ENCODE data around the gene PAPSS1. TPM values are rescaled to one million over a fixed set of nuclear protein-coding genes. Genes with fewer than 3 reads are reported as not detected.

Gene PAPSS1
- total and polyA plus RNA-seq, 2 of the 8 experiments (the other 6 are each of a cell fraction or from before 2014, with no cell fraction given): 79.2 to 98.5 TPM

- TF ChIP-seq CBX5 (IDR thresholded peaks at IDR 0.05; ENCODE audit: low read depth, low read length) (no peak), BACH1 (IDR thresholded peaks at IDR 0.05; ENCODE audit: low read length) (no peak), ZNF274 (IDR thresholded peaks at IDR 0.05; ENCODE audit: borderline replicate concordance, extremely low read depth, low read length) (no peak), KDM1A (IDR thresholded peaks at IDR 0.05; ENCODE audit: borderline replicate concordance, low read length) (no peak)
These were observed 14.1 kb downstream of the PAPSS1 start (continued) for GRCh38 chr4:107705742-107706556.

Measured in H1 (cell line).